GM21423 (cell line): Measurements from ENCODE around the gene WNT2B.

Source experiments
- ATAC-seq: cut with Tn5 transposase; IDR thresholded peaks from one replicate; pipeline ENCODE4 v1.9.1; 2021; ENCODE audit warnings: mild to moderate bottlenecking, moderate library complexity; ENCODE audit not compliant: unreplicated experiment

The WNT2B gene

GRCh38 chr1:112564081-112564480, 55.3 kb downstream of the WNT2B start:
- ATAC-seq = no peak

- ATAC-seq = no peak
These were observed 57.0 kb downstream of the WNT2B start for GRCh38 chr1:112565800-112566199.

DNA sequence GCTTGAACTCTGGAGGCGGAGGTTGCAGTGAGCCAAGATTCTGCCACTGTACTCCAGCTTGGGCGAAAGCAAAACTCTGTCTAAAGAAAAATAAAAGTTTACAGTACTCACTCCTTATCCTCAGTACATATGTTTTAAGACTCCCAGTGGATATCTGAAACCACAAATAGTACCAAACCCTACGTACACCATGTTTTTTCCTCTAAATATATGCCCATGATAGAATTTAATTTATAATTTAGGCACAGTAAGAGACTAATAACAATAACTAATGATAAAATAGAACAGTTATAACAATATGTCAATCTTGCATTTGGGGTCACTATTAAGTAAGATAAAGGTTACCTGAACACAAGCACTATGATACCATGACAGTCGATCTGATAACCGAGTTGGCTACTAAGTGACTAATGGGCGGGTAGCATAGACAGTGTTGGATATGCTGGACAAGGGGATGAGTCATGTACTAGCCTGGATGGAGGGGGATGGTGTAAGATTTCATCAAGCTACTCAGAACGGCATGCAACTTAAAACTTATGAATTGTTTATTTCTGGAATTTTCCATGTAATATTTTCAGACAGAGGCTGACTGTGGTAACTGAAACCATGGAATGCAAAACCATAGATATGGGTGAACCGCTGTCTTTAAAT, 66.5 kb downstream of the WNT2B start:
- ATAC-seq = no peak

GRCh38 chr1:112576240-112576639, 67.5 kb downstream of the WNT2B start:
- ATAC-seq = no peak
